Fibroblast of upper back skin (primary cell): ENCODE results near the gene DUOX1.
A peak's percentile ranks its signal among the peaks of the same experiment; 100 is the strongest.
"Not testable (repeated sequence)": the region's sequence is repeated elsewhere in the genome, so short reads cannot be mapped to it uniquely, and the experiment has no call there.

Source experiments
- DNase-seq: peaks from one replicate; pipeline ENCODE4 v3.0.0-alpha.2; 2013

DUOX1 gene

DNA sequence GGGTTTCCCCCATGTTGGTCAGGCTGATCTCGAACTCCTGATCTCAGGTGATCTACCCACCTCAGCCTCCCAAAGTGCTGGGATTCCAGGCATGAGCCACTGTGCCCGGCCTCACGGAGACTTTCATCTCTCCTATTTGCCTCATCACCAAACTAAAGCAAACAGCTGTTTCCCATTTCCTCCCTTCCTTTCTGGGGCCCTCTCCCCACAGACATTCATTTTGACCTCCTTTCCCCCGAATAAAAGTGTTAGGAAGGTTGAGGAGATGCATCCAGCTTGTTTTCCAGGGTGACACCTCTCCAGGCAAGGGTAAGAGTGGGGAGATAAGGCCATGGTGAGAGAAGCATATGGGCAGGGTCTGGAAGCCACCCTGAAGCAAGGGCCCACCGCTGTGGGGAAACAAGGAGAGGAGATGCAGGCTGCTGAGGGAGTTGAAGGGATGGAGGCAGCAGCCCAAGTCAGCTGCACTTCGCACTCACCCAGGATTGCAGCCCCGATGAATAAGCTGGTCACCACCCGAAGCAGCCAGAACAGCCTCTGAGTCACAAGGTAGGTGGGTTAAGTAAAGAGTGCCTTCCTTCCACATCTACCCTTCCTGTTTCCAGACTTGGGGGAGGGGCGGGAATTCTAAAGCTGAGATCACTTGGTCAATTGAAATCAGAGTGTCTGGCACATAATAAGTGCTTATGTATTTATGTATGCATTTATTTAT lies 7.9 kb upstream of the DUOX1 start:
- DNase-seq: peak; percentile 89

GRCh38 chr15:45122719-45123118 lies 7.1 kb upstream of the DUOX1 start:
- DNase-seq: no peak

DNA sequence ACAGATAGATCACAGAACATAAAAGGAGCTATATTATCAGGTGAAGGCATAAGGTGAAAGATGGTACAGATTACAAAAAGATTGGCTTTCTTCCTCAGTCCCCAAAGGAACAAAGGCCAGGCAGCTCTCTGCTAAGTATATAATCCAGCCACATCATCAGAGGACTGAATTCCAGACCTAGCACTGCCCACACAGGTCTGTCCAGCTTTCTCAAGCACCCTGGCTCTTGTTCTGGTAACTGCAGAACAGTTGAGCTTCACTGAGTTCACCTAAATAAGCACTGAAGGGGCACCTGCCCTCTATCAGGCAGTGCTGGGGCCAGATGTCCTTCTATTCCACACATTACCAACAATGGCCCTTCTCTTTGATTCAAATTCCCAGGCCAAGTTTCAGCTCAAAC lies 6.4 kb upstream of the DUOX1 start:
- no peak for DNase-seq

DNA sequence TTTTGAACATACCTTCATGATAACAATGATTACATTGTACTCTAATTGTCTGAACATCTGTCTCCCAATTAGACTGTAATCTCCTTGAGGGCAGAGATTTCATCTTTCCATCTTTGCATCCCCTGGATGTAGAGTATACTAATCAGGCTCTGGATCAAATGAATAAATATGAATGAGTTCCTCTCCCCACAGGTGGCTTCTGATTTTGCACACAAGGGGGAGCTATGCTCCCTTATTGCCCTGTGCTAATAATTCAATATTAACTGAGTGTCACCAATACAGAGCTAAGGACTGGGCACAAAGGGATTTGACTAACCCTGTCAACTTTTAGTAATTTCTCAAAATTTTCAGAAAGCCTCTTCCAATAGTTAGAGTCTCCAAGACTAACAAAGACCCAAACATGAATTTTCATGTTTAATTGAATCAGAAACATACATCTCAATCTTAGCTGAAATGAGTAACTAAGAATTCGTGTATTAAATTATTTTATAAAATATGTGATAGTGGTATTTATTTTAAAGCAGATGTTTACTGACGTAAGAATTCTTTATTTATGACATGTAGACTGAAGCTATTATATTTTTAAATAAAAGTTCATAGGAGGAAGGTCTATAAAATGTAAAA lies 3.1 kb upstream of the DUOX1 start:
- peak; percentile 28 for DNase-seq

DNA sequence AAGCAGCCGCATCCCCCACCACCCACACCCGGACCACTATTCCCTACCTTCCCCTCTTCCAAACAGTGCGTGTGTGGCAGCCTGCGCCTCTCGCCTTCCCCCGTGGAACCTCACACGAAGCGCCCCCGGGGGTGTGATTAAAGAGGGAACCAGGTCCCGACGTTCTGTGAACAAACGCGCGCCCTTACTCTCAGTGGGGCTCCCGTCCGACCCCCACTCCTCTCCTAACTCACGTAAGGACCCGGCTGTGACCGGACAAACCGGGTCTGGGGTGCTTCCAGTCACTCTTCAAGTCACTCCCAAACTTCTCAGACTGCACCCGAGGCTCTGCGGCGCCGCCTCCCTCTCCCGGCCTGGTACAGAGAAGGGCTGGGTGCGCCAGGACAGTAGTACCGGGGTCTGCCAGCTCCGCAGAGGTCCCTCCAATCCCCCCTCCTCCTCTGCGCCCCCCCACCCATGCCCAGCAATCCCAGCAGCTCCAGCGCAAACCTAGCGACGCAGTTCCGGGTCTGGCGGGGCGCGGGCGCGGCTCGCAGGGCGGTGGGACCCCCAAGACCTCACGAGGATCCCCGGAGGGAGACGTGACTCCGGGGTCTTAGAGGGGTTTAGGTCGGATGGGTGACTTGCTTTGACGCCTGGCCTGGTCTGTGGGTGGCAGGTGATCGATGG lies 689 bp upstream of the DUOX1 start:
- no peak for DNase-seq

- DNase-seq: no peak
Measured at GRCh38 chr15:45130291-45131000, 652 bp downstream of the DUOX1 start.

- DNase-seq: no peak
Measured at GRCh38 chr15:45131510-45131909, 1.7 kb downstream of the DUOX1 start.

- no peak for DNase-seq
Measured at GRCh38 chr15:45132844-45133560, 3.2 kb downstream of the DUOX1 start.

GRCh38 chr15:45133561-45133920 lies 3.7 kb downstream of the DUOX1 start:
- no peak for DNase-seq

GRCh38 chr15:45134046-45134445 lies 4.3 kb downstream of the DUOX1 start:
- DNase-seq: no peak

DNA sequence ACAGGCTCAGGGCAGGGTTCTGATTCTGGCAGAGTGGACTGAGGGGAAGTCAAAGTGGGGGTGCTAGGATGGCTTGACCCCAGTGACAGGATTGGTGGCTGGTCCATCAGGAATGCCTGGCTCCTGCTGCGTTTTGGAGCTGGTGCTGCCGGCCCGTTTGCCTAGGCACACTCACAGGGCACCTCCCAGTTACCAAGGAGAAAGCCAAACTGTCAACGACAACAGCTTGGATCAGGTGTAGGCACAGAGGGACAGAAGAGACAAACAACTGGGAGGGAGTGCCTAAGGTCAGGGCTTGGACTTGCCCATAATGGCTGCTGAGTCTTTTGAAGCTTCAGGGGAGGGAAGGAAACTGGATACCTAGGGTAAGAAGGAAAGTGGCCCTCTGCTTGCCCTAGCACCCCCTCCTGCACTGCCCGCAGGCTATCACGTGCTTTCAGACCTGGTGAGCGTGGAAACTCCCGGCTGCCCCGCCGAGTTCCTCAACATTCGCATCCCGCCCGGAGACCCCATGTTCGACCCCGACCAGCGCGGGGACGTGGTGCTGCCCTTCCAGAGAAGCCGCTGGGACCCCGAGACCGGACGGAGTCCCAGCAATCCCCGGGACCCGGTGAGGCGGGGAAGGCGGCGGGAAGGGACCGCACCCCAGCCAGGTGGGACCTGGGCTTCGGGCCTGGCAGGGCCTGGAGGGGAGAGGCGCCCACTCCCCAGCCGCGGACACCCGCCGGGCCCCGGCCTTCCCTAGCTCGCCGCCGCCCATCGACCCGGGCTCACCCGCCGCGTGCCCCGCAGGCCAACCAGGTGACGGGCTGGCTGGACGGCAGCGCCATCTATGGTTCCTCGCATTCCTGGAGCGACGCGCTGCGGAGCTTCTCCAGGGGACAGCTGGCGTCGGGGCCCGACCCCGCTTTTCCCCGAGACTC lies 5.1 kb downstream of the DUOX1 start:
- no peak for DNase-seq

- not testable (repeated sequence) for DNase-seq
Measured at GRCh38 chr15:45135705-45136377, 6.0 kb downstream of the DUOX1 start.

DNA sequence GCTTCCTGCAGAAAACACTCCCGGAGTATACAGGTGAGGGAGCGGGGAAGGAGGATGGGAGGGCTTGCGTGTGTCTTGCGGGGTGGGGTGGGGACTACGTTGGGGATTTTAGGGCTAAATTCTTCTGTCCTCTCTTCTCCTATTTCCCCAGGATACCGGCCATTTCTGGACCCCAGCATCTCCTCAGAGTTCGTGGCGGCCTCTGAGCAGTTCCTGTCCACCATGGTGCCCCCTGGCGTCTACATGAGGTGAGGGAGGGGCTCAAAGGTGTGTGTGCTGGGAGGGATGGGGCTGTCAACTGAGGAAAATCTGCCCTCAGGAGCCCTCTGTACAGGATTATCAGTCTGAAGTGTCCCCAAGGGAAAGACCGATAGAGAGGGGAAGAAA lies 6.6 kb downstream of the DUOX1 start:
- DNase-seq: no peak

DNA sequence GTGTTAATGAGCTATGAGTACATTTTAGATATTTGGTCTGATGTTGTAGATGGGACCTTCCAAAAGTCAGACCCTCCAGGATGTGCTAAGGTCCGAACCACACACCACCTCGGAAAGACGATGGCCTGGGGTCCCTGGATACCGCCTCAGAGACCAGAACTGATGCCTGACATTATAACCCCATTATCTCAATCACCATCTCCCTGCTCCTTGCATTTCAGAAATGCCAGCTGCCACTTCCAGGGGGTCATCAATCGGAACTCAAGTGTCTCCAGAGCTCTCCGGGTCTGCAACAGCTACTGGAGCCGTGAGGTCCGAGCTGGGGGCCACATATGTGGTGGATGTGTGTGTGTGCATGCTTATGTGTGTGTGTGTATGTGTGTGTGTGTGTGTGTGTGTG lies 7.9 kb downstream of the DUOX1 start:
- no peak for DNase-seq

DNA sequence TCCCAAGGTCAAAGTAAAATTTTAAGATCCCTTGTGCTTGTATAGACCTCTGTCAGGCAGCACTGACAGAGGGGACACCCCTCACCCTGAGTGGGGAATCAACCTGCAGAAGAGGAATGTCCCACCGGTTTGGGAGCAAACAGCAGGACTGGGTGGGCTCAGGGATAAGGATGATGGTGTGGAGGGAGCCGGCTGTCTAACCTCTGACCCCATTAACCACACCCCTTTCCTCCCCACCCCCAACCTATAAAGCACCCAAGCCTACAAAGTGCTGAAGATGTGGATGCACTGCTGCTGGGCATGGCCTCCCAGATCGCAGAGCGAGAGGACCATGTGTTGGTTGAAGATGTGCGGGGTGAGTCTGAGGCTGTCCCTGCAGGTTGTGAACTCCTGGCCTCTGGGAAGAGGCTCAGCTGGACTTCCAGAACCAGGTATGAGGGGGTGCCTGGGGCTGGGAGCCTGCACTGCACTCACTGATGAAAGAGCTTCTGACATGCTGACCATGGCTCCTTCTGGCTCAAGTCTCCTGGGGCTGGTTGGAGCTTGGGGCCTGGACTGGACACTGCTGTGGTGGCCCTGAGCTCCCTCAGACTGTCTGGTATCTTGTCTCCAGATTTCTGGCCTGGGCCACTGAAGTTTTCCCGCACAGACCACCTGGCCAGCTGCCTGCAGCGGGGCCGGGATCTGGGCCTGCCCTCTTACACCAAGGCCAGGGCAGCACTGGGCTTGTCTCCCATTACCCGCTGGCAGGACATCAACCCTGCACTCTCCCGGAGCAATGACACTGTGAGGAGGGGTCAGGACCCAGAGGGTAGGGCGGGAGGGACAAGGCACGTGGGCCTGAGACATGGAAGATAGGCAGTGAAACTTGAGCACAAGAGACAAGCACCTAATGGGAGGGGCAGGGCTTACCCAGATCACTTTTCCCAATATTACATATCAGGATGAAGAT lies 9.3 kb downstream of the DUOX1 start:
- no peak for DNase-seq

GRCh38 chr15:45139770-45140169 lies 10.0 kb downstream of the DUOX1 start:
- no peak for DNase-seq

- no peak for DNase-seq
Measured at GRCh38 chr15:45140557-45141250, 10.9 kb downstream of the DUOX1 start.

- no peak for DNase-seq
Measured at GRCh38 chr15:45141386-45141785, 11.6 kb downstream of the DUOX1 start.

DNA sequence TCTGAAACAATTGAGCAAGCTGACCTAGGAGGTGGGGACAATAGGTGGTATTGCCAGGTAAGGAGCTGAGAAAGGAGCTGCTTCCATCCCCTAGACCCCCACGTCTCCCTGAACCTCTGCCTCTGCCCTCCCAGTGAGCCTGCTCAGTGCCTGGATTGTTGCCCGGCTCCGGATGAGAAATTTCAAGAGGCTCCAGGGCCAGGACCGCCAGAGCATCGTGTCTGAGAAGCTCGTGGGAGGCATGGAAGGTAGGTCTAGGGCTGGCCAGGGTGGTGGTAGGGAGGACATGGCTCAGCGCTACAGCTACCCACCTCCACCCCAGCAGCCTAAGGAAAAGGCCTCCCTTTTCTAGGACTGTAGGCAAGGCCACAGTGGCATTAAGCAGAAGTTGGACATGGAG lies 13.3 kb downstream of the DUOX1 start:
- DNase-seq: no peak

DNA sequence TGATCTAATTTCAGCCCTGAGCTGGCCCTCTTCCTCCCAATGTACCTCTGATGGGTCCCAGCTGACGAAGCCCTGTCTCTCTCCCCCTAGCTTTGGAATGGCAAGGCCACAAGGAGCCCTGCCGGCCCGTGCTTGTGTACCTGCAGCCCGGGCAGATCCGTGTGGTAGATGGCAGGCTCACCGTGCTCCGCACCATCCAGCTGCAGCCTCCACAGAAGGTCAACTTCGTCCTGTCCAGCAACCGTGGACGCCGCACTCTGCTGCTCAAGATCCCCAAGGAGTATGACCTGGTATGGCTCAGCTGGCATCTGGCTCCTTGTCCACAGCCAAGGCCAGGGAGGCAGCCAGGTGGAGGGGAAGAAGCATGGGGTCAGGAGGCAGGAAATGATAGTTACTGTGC lies 14.2 kb downstream of the DUOX1 start:
- no peak for DNase-seq
